HG03066 (cell line): ENCODE measurements around the gene HIRIP3.

Source experiments
- ATAC-seq: cut with Tn5 transposase; IDR thresholded peaks from one replicate; pipeline ENCODE4 v1.9.1; 2021; ENCODE audit warnings: low read depth; ENCODE audit not compliant: unreplicated experiment

HIRIP3 gene

GRCh38 chr16:29985271-29985811, 10.1 kb downstream of the HIRIP3 start:
- ATAC-seq, result no peak

- no peak for ATAC-seq
Measured at GRCh38 chr16:29984764-29985147, 10.7 kb downstream of the HIRIP3 start.

- no peak for ATAC-seq
Measured at GRCh38 chr16:29984137-29984763, 11.2 kb downstream of the HIRIP3 start.

GRCh38 chr16:29983420-29984136, 11.8 kb downstream of the HIRIP3 start:
- ATAC-seq, result no peak

- ATAC-seq, result no peak
Measured at GRCh38 chr16:29982560-29983419, 12.6 kb downstream of the HIRIP3 start.

GRCh38 chr16:29978564-29979270, 16.7 kb downstream of the HIRIP3 start:
- no peak for ATAC-seq

GRCh38 chr16:29978081-29978480, 17.3 kb downstream of the HIRIP3 start:
- no peak for ATAC-seq

GRCh38 chr16:29977063-29977825, 18.2 kb downstream of the HIRIP3 start:
- ATAC-seq, result no peak

- no peak for ATAC-seq
Measured at GRCh38 chr16:29975811-29976511, 19.5 kb downstream of the HIRIP3 start.

GRCh38 chr16:29975134-29975538, 20.3 kb downstream of the HIRIP3 start:
- ATAC-seq, result no peak

- ATAC-seq, result no peak
Measured at GRCh38 chr16:29974291-29975133, 20.9 kb downstream of the HIRIP3 start.

- no peak for ATAC-seq
Measured at GRCh38 chr16:29973384-29974246, 21.8 kb downstream of the HIRIP3 start, which contains the start of gene TAOK2. Gene TAOK2 (plus strand): TSS chr16:29973868. CDS start chr16:29977773, 3,905 bp downstream.

- no peak for ATAC-seq
Measured at GRCh38 chr16:29972992-29973383, 22.4 kb downstream of the HIRIP3 start.

- ATAC-seq, result no peak
Measured at GRCh38 chr16:29972500-29972899, 22.9 kb downstream of the HIRIP3 start.

- ATAC-seq, result no peak
Measured at GRCh38 chr16:29971304-29971703, 24.1 kb downstream of the HIRIP3 start.

GRCh38 chr16:29968205-29968604, 27.2 kb downstream of the HIRIP3 start:
- ATAC-seq, result no peak

GRCh38 chr16:29963021-29963743, 32.2 kb downstream of the HIRIP3 start:
- ATAC-seq, result no peak
